Activated naive CD4-positive, alpha-beta T cell treated with Interleukin-2 at 50 U/mL for 16 hours (primary cell): ENCODE results near the gene WDR17.
"Not testable (repeated sequence)": the region's sequence is repeated elsewhere in the genome, so short reads cannot be mapped to it uniquely, and the experiment has no call there.

ENCODE experiments used
- DNase-seq: peaks from one replicate; pipeline ENCODE4 v3.0.0-alpha.2; 2020

The WDR17 gene

GRCh38 chr4:176195184-176195978 lies 129.7 kb downstream of the WDR17 start, which contains the start of gene SPATA4:
Gene SPATA4, minus strand, starts transcription at chr4:176195585. Its CDS starts 23 bp downstream, at chr4:176195562.
- peak; percentile 95 for DNase-seq

- DNase-seq, result no peak
Observed at GRCh38 chr4:176198316-176198903, 132.8 kb downstream of the WDR17 start.

GRCh38 chr4:176205299-176205698 lies 139.7 kb downstream of the WDR17 start:
- no peak for DNase-seq

GRCh38 chr4:176207839-176208238 lies 142.2 kb downstream of the WDR17 start:
- no peak for DNase-seq

- no peak for DNase-seq
Observed at GRCh38 chr4:176209535-176209934, 143.9 kb downstream of the WDR17 start.

- DNase-seq, result no peak
Observed at GRCh38 chr4:176210101-176210500, 144.5 kb downstream of the WDR17 start.

GRCh38 chr4:176210579-176211296 lies 145.1 kb downstream of the WDR17 start:
- DNase-seq, result no peak

GRCh38 chr4:176212351-176212750 lies 146.7 kb downstream of the WDR17 start:
- not testable (repeated sequence) for DNase-seq

- DNase-seq, result no peak
Observed at GRCh38 chr4:176217510-176217909, 151.9 kb downstream of the WDR17 start.

- DNase-seq, result no peak
Observed at GRCh38 chr4:176222149-176222548, 156.5 kb downstream of the WDR17 start.

- no peak for DNase-seq
Observed at GRCh38 chr4:176223561-176223960, 157.9 kb downstream of the WDR17 start.

- DNase-seq, result no peak
Observed at GRCh38 chr4:176226736-176227135, 161.1 kb downstream of the WDR17 start.

GRCh38 chr4:176229645-176230044 lies 164.0 kb downstream of the WDR17 start:
- no peak for DNase-seq
